ENCODE measurements around the gene PDE3A.

PDE3A gene

GRCh38 chr12:20453756-20454310, 85.5 kb downstream of the PDE3A start:
- no peak overlapping the region for H3K4me2 ChIP-seq (ENCODE audit: low read length, poor library complexity, severe bottlenecking)
- H4K8ac ChIP-seq (ENCODE audit: low read length) = no peak overlapping the region
- H3K4me1 ChIP-seq (ENCODE audit: control insufficient read depth, insufficient read depth, low read depth, low read length) = no peaks in the 10 kb centered on the region
- H2BK15ac ChIP-seq (ENCODE audit: low read depth, poor library complexity, severe bottlenecking) = no peak overlapping the region
- H2AK5ac ChIP-seq (ENCODE audit: low read length, severe bottlenecking) = no peak overlapping the region
- no peaks in the 10 kb centered on the region for H3K79me1 ChIP-seq (replicated peaks; ENCODE audit: low read length, poor library complexity, severe bottlenecking)
- H3K23ac ChIP-seq (ENCODE audit: low read length in 2 of 2) = no peak overlapping the region
- H3K9ac ChIP-seq (ENCODE audit: low read length) = no peak overlapping the region
- no peak overlapping the region for H3K4me3 ChIP-seq (ENCODE audit: insufficient read depth in 1 of 2, low read depth in 1 of 2, low read length in 2 of 2)
- H3K14ac ChIP-seq (ENCODE audit: low read length in 2 of 2) = no peak overlapping the region
- H3K18ac ChIP-seq (ENCODE audit: low read depth in 1 of 2, low read length in 2 of 2) = no peak overlapping the region
- H4K91ac ChIP-seq (ENCODE audit: low read length) = no peak overlapping the region
- no peak overlapping the region for H2AFZ ChIP-seq (ENCODE audit: low read depth, low read length)
- no peak overlapping the region for H2BK12ac ChIP-seq (ENCODE audit: low read length in 2 of 2)
- H2BK5ac ChIP-seq (ENCODE audit: low read depth, low read length, poor library complexity, severe bottlenecking) = no peak overlapping the region
- 92% methylated on average over 6 of the region's 6 CpGs for whole genome bisulfite sequencing
- no peak overlapping the region for H2BK120ac ChIP-seq (ENCODE audit: low read depth, low read length)
- H3K27me3 ChIP-seq (ENCODE audit: control insufficient read depth in 1 of 2, insufficient read depth in 1 of 2, low read length in 2 of 2) = no peaks in the 10 kb centered on the region
- no peaks in the 10 kb centered on the region for H3K9me3 ChIP-seq (ENCODE audit: control insufficient read depth, low read length)
- no peak overlapping the region for H3K27ac ChIP-seq (ENCODE audit: low read length, poor library complexity, severe bottlenecking)
- DNase-seq = no peak
- no peaks in the 10 kb centered on the region for H3K36me3 ChIP-seq (ENCODE audit: control insufficient read depth in 1 of 2, insufficient read depth in 2 of 2, low read depth in 1 of 2, low read length in 2 of 2)
- H3K4ac ChIP-seq (ENCODE audit: low read depth in 1 of 2, low read length in 2 of 2) = no peak overlapping the region

- Histone ChIP-seq H3K27me3 (ENCODE audit: control insufficient read depth in 1 of 2, insufficient read depth in 1 of 2, low read length in 2 of 2) (no peaks in the 10 kb centered on the region), H2BK15ac (ENCODE audit: low read depth, poor library complexity, severe bottlenecking) (no peak overlapping the region), H2BK12ac (ENCODE audit: low read length in 2 of 2) (no peak overlapping the region), H3K4me2 (ENCODE audit: low read length, poor library complexity, severe bottlenecking) (no peak overlapping the region), H3K18ac (ENCODE audit: low read depth in 1 of 2, low read length in 2 of 2) (no peak overlapping the region), H3K27ac (ENCODE audit: low read length, poor library complexity, severe bottlenecking) (no peak overlapping the region), H4K8ac (ENCODE audit: low read length) (no peak overlapping the region), H3K4me1 (ENCODE audit: control insufficient read depth, insufficient read depth, low read depth, low read length) (no peaks in the 10 kb centered on the region), H2BK5ac (ENCODE audit: low read depth, low read length, poor library complexity, severe bottlenecking) (no peak overlapping the region), H2BK120ac (ENCODE audit: low read depth, low read length) (no peak overlapping the region), H3K79me1 (replicated peaks; ENCODE audit: low read length, poor library complexity, severe bottlenecking) (no peaks in the 10 kb centered on the region), H4K91ac (ENCODE audit: low read length) (no peak overlapping the region), H3K14ac (ENCODE audit: low read length in 2 of 2) (no peak overlapping the region), H2AK5ac (ENCODE audit: low read length, severe bottlenecking) (no peak overlapping the region), H2AFZ (ENCODE audit: low read depth, low read length) (no peak overlapping the region), H3K23ac (ENCODE audit: low read length in 2 of 2) (no peak overlapping the region), H3K9me3 (ENCODE audit: control insufficient read depth, low read length) (no peaks in the 10 kb centered on the region), H3K4me3 (ENCODE audit: insufficient read depth in 1 of 2, low read depth in 1 of 2, low read length in 2 of 2) (no peak overlapping the region), H3K9ac (ENCODE audit: low read length) (no peak overlapping the region), H3K4ac (ENCODE audit: low read depth in 1 of 2, low read length in 2 of 2) (no peak overlapping the region), H3K36me3 (ENCODE audit: control insufficient read depth in 1 of 2, insufficient read depth in 2 of 2, low read depth in 1 of 2, low read length in 2 of 2) (no peaks in the 10 kb centered on the region)
- DNase-seq = no peak
- 84% methylated on average over 3 of the region's 4 CpGs for WGBS
These were observed 86.8 kb downstream of the PDE3A start for GRCh38 chr12:20455001-20455706.

GRCh38 chr12:20457582-20457981, 89.2 kb downstream of the PDE3A start:
- Histone ChIP-seq H3K36me3 (ENCODE audit: control insufficient read depth in 1 of 2, insufficient read depth in 2 of 2, low read depth in 1 of 2, low read length in 2 of 2) (no peaks in the 10 kb centered on the region), H2BK120ac (ENCODE audit: low read depth, low read length) (no peak overlapping the region), H4K91ac (ENCODE audit: low read length) (no peak overlapping the region), H4K8ac (ENCODE audit: low read length) (no peak overlapping the region), H3K79me1 (replicated peaks; ENCODE audit: low read length, poor library complexity, severe bottlenecking) (no peaks in the 10 kb centered on the region), H3K9me3 (ENCODE audit: control insufficient read depth, low read length) (no peaks in the 10 kb centered on the region), H2BK15ac (ENCODE audit: low read depth, poor library complexity, severe bottlenecking) (no peak overlapping the region), H3K4me1 (ENCODE audit: control insufficient read depth, insufficient read depth, low read depth, low read length) (no peaks in the 10 kb centered on the region), H3K23ac (ENCODE audit: low read length in 2 of 2) (no peak overlapping the region), H2BK12ac (ENCODE audit: low read length in 2 of 2) (no peak overlapping the region), H3K4me2 (ENCODE audit: low read length, poor library complexity, severe bottlenecking) (no peak overlapping the region), H3K9ac (ENCODE audit: low read length) (no peak overlapping the region), H2AK5ac (ENCODE audit: low read length, severe bottlenecking) (no peak overlapping the region), H3K14ac (ENCODE audit: low read length in 2 of 2) (no peak overlapping the region), H2AFZ (ENCODE audit: low read depth, low read length) (no peak overlapping the region), H3K4ac (ENCODE audit: low read depth in 1 of 2, low read length in 2 of 2) (no peak overlapping the region), H2BK5ac (ENCODE audit: low read depth, low read length, poor library complexity, severe bottlenecking) (no peak overlapping the region), H3K27ac (ENCODE audit: low read length, poor library complexity, severe bottlenecking) (no peak overlapping the region), H3K27me3 (ENCODE audit: control insufficient read depth in 1 of 2, insufficient read depth in 1 of 2, low read length in 2 of 2) (no peaks in the 10 kb centered on the region), H3K4me3 (ENCODE audit: insufficient read depth in 1 of 2, low read depth in 1 of 2, low read length in 2 of 2) (no peak overlapping the region), H3K18ac (ENCODE audit: low read depth in 1 of 2, low read length in 2 of 2) (no peak overlapping the region)
- no CpG with 5 or more reads among the region's 2 CpGs for WGBS
- no peak for DNase-seq

GRCh38 chr12:20458011-20458410, 89.7 kb downstream of the PDE3A start:
- Histone ChIP-seq H2AFZ (ENCODE audit: low read depth, low read length) (no peak overlapping the region), H3K23ac (ENCODE audit: low read length in 2 of 2) (no peak overlapping the region), H3K36me3 (ENCODE audit: control insufficient read depth in 1 of 2, insufficient read depth in 2 of 2, low read depth in 1 of 2, low read length in 2 of 2) (no peaks in the 10 kb centered on the region), H3K9ac (ENCODE audit: low read length) (no peak overlapping the region), H2BK12ac (ENCODE audit: low read length in 2 of 2) (no peak overlapping the region), H3K14ac (ENCODE audit: low read length in 2 of 2) (no peak overlapping the region), H3K4me1 (ENCODE audit: control insufficient read depth, insufficient read depth, low read depth, low read length) (no peaks in the 10 kb centered on the region), H2BK120ac (ENCODE audit: low read depth, low read length) (no peak overlapping the region), H3K27me3 (ENCODE audit: control insufficient read depth in 1 of 2, insufficient read depth in 1 of 2, low read length in 2 of 2) (no peaks in the 10 kb centered on the region), H3K9me3 (ENCODE audit: control insufficient read depth, low read length) (no peaks in the 10 kb centered on the region), H2BK15ac (ENCODE audit: low read depth, poor library complexity, severe bottlenecking) (no peak overlapping the region), H3K27ac (ENCODE audit: low read length, poor library complexity, severe bottlenecking) (no peak overlapping the region), H3K18ac (ENCODE audit: low read depth in 1 of 2, low read length in 2 of 2) (no peak overlapping the region), H2AK5ac (ENCODE audit: low read length, severe bottlenecking) (no peak overlapping the region), H2BK5ac (ENCODE audit: low read depth, low read length, poor library complexity, severe bottlenecking) (no peak overlapping the region), H3K79me1 (replicated peaks; ENCODE audit: low read length, poor library complexity, severe bottlenecking) (no peaks in the 10 kb centered on the region), H4K8ac (ENCODE audit: low read length) (no peak overlapping the region), H4K91ac (ENCODE audit: low read length) (no peak overlapping the region), H3K4me2 (ENCODE audit: low read length, poor library complexity, severe bottlenecking) (no peak overlapping the region), H3K4ac (ENCODE audit: low read depth in 1 of 2, low read length in 2 of 2) (no peak overlapping the region), H3K4me3 (ENCODE audit: insufficient read depth in 1 of 2, low read depth in 1 of 2, low read length in 2 of 2) (no peak overlapping the region)
- no CpG with 5 or more reads among the region's 1 CpG for whole genome bisulfite sequencing
- DNase-seq = no peak
